ENCODE results near the gene UPP1.
A peak's percentile ranks its signal among the peaks of the same experiment; 100 is the strongest.

UPP1 gene

DNA sequence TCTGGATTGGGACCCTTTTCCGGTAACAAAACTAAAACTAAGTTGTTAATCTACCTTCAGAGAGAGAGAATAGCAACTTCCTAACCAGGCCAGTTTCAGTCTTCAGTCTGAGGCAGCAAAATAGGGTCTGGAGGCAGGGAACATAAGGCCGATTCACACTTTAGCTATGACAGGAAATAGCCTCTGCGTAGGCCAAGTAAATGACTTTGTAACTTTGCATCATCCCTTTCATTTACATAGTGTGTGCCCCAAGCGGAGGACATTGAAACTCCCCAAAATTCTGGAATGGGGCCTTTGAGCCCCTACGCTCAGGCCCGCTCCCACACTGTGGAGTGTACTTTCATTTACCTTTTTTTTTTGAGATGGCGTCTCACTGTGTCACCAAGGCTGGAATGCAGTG is 1.7 kb upstream of the UPP1 start:
- DNase-seq: no peak

DNA sequence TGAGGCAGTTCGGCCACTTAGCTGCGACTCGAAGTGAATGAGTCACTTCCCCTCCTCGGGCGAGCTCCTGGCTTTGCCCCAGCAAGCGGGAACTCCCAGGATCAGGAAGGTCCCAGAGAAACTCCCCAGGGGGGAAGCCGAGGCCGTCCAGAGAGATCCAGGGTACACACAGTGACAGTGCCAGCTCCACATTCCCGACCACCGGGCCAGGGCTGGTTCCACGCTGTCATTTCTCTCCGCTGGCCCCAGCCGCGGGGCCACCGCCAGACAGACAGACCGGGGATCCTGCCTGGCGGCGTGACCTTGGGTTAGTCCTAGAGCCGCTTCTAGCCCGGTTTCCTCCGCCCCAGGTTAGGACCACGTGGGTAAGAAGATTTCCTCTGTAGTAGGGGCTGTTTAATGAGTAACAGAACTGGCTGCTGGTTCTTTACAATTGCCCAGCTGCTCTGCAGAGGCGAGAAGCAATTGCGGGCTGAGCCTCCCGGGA is 463 bp upstream of the UPP1 start:
- no peak for DNase-seq

DNA sequence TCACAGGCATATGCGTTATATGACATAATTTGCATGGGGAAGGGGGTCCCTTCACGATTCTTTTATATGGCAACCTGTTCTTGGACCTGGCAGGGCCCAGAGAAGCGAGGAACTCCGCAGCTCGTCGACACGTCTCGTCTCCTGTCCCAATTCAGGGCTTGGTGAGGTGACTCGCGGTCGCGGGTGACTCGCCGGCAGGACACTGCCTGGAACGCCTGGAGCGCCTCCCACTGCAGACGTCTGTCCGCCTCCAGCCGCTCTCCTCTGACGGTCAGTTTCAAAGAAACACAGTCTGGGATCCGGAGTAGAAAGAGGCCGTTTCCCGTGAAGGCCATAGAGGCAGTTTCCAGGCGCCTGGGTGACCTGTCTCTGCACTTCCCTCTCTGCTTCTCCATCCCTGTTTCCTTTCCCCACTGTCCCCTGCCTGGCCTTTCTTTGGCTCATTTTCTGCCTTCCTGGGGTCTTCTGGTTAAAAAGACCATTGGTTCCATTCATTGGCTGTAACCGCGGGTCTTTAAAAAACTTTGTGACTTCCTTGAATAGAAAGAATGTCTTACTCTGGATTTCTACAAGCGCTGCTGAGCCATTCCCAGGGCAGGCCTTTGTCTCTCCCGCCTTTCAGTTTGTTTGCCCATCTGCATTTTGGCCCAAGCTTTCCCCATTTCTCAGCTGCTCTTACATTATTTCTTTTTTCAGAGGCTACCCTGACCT is 1.2 kb downstream of the UPP1 start:
- no peak for DNase-seq

DNA sequence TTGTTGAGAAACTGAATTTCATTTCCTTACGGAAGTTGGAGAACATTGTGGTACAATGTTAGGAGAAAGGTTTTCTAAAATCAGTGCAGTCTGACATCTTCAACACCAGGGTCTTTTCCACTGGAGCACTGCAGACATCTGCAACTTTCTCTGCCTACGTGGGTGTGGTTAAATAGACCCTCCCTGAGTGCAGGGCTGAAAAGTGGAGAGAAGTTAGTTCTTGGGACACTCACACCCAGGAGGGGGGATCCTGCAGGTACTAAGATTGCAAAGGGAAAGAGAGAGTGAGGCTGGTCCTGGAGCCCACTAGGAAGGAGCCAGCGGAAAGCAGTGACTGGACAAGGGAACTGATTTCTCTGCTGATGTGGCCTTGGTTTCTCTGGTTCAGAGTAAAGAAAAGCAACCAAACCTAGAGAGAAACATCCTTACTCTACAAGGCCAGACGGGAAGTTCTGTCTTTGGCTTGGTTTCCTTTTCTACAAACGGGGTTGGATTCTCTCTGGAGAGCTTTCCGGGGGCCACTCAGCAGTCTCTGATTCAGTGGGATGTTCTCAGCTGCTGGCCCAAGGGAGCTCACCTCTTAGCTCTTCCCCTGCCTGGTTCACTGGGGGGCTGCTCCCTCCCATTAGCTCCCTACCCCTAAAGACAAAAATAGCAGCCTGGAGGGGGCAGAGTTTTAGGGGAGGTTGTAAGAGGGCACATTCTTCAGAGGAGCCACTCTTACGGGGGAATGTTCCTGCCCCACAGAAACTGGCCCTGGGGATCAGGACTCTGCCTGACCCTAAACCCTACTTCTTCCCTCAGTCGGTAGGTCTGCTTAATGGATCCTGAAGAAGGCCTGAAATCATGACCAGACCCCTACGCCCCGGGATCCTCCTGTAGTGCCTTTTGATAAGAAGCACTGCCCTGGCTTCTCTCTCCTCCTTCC is 2.7 kb downstream of the UPP1 start:
- DNase-seq: no peak

DNA sequence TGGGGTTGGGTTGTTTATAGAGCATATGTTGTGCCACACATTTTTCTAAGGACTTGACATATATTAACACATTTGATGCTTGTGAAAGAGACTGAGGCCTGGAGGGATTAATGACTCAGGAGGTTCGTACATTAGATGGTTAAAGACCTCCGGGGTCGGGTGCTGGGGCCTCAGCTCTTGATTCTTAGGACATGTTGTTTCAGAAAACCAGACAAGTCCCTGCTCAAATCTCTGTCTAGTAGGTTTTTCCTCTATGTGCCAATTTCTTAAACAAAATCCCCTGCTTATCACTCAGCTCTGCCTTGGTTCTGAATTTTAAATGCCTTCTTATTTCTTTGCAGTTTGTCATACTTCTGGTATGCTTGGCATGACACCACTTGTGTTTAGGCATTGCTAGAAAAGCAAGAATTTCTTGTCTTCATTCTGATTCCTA is 5.8 kb downstream of the UPP1 start:
- no peak for DNase-seq

DNA sequence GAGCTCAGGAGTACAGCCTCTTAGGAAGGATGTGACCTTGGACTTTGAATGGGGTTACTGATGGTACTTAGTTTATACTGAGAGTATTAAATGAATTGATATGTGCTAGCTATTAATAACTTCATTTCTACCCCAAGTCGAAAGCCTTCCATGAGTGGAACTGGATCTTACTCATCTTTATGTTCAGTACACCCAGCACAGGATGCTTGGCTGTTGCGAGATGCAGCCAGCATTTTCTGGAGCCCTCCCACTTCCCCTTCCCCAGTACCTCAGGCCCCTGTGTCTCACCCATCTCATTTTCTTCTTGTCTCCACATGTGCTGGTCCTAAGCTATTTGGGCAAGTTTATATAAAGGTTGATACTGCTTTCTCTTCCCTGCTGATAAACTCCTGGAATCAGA is 7.2 kb downstream of the UPP1 start:
- no peak for DNase-seq

DNA sequence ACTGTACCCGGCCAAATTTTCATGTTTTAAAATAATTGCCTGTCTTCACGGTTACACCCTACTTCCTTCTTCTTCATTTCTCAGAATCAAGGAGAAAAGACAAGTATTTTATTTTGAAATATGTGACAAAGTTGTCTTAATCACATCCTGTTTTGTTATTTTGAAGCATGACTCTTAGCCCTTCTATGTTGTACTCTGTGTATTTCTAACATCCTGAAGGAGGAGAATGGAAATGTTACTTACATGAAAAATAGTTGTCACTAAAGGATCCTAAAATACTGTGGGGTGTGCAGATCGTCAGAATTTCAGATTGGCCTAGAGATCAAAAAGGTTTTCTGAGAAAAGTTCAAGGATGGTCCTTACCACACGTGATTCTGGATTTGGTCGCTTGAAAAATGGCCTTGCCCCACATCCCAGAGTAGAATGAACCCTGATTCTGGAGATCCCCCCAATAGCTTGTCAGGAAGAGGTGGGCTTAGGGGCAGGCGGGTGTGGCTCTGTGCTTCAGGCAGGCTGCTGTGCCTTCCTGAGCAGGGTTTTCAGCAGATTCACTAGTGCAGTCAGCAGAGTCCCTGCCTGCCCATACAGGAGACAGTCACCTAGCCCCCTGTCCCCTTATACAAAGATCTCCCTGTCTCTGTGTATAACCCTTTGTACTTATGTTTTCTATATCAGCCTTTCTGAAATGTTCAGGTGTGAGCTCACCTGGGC is 8.6 kb downstream of the UPP1 start:
- DNase-seq: no peak

DNA sequence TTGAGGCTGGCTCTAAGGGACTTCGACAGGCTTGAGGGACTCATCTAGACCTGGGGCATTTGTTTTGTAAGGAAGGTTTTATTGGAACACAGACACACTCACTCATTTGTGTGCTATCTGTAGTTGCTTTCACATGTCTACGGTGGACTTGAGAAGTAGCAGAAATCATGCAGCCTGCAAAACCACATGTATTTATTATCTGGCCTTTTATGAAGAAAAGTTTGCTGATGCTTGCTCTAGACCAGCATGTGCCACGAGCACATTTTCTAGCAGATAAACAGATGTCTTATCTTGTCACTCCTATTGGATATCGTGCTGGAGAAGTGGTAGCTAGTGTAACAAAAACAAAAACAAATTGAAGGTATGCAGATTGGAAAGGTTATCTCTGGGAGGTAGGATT is 9.8 kb downstream of the UPP1 start:
- no peak for DNase-seq

DNA sequence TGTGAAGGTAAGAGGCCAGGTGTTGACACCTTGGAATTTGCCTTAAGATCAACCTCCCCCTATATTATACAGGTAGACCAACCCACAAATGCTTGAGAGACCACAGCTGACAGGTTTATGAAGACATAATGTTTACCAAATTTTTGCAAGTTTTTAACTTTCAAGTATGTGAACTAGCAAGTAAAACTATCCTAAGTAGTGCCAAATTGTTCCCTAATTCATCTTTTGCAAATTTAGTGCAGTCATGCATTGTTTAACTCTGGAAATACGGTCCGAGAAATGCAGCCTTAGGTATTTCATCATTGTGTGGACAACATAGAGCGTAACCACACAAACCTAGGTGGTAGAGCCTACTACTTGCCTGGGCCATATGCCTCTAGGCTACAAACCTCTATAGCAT is 10.7 kb downstream of the UPP1 start:
- no peak for DNase-seq

DNA sequence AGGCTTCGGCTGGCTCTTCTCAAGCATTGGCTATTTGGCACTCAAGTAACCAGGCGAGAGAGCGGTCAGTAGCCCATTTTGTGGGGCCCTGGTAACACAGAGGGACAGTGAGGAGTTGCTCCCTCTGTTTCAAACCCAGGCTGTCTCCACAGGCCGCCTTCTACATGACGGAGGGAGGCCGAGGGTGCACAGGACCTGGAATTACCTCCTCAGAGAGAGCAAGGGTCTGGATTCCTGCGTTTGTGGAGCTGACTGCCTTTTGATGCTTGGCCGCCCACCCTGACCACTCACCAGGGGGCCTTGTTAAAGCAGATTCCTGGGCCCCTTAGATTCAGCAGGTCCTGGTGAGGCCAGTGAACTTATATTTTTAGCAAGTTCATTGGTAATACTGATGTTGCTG is 12.3 kb downstream of the UPP1 start:
- no peak for DNase-seq

DNA sequence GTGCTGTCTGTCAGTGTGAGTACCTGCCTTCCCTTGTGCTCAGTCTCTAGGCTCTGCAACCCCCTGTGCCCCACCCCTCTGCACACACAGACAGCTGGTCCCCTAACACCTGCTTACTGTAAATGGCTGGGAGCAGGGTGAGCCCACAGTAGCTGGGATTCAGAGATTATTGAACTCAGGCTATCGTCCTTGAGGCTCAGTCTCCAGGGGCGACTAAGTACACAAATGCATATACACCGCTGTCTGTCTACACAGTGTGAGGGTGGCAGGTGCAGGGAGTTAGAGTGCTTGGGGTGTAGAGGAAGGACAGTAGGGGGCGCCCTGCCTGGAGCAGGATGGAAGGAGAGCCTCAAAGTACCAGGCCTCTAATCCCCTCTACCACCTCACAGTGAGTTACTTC is 12.9 kb downstream of the UPP1 start:
- no peak for DNase-seq

DNA sequence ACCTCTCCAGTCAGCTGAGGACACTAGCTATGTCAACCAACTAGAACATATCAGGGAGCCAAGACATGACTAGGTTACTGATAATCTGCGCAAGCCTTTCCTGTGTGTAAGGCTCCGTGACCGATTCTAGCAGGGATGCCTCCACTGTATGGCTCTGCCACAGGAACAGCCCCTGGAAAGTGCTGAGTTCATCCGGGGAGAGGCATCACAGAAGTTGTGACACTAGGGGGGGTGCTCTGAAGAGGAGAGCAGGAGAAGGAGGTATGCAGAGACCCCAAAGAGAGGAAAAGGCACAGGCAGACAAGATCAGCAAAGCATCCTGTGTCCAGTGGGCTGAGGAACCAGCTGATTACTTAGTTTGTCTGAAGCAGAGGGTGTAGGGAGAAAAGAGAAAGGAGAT is 13.5 kb downstream of the UPP1 start:
- no peak for DNase-seq

DNA sequence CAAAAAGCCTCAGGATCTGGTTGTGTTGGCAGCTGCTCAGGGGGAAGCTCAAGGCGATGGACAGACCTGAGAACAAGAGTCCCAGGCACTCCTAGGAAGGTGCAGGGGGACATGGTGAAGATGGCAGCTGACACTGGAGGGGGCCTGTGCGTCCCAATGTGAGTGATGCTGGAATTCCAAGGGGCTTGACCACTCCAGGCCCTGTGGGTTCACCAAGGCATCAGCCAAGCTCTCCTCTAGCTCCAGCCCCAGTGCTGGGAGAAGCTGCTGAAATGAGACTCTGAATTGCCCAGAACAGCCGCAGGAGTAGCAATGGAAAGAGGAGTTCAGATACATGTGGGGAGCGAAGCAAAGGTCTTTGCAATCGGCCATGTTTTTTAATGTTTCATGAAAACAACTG is 16.0 kb downstream of the UPP1 start:
- no peak for DNase-seq

DNA sequence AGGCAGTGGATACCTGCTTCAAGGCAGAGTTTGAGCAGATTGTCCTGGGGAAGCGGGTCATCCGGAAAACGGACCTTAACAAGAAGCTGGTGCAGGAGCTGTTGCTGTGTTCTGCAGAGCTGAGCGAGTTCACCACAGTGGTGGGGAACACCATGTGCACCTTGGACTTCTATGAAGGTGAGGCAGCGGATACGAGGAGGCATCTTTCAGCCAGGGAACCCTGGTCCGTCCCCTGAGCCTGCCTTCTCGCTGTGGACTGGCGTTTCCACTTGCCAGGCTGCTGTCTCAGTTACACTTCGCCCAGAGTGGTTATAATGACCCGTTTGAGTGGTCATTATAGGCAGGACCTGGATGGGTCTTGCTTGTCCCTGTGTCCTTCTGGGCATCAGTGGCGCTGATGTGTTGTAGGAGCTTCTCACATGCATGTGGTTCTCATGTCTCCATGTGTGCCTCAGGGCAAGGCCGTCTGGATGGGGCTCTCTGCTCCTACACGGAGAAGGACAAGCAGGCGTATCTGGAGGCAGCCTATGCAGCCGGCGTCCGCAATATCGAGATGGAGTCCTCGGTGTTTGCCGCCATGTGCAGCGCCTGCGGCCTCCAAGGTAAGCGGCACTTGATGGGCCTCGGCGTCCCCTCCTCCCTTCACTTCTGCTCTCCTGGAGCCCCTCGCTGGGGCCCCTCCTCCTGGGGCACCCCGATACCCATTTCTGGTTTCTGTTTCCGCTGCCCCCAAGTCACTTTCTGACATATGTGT is 18.0 kb downstream of the UPP1 start:
- no peak for DNase-seq

DNA sequence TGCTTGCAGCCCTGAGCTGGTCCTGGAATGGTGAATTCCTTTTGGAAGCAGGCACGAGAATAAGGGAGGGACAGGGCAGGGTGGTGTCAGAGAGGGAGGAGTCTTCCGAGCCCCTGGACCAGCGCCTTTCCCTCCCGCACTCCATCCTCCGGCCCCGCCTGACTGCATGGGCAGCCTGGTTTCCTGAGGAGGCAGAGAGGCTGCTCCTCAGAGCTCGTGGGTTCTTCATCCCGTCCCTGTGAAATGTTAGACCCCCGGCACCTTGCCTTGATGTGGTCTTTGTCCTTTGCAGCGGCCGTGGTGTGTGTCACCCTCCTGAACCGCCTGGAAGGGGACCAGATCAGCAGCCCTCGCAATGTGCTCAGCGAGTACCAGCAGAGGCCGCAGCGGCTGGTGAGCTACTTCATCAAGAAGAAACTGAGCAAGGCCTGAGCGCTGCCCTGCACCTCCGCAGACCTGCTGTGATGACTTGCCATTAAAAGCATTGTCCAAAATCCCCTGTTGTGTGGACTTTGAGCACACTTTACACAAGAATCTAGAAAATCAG is 18.9 kb downstream of the UPP1 start:
- no peak for DNase-seq

DNA sequence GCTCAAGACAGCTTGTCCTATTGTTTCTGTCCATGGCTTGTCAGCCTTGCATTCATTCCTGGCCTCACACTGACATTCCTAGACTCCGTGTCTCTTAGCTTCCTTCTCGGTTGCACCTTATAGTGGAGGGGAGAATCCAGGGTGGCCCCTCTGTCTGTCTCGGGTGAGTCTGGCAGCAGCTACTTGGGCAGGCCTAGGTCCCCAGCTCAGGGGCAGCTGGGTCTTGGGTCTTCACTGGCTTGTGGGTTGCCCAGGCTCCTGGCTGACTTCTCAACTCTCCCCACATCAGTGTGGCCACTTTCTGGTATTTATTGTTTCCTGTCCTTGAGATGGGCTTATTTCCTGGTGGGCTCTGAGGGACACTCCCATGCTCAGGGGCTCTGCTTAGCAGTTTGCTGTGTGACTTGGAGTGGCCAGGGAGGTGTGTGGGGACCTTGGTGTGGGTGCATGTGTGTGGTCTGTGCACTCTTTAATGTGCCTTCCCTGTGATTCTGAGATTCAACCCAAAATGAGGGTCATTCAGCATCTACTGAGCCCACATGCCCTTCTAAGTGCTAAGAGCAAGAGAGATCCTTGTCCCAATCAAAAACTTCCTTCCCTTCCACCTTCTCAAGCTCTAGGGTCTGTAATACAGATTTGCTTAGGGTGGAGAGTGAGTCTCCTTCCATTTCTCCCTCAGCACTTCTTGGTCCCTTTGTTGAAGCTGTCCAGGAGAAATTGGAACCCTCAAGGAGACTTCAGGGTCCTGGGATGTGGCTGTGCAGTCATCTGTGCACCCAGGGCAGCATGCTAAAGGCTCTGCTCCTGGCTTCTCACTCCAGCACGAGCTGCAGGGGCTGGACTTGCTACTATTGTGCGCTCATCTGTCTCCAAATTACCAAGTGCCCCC is 20.1 kb downstream of the UPP1 start:
- DNase-seq: no peak

DNA sequence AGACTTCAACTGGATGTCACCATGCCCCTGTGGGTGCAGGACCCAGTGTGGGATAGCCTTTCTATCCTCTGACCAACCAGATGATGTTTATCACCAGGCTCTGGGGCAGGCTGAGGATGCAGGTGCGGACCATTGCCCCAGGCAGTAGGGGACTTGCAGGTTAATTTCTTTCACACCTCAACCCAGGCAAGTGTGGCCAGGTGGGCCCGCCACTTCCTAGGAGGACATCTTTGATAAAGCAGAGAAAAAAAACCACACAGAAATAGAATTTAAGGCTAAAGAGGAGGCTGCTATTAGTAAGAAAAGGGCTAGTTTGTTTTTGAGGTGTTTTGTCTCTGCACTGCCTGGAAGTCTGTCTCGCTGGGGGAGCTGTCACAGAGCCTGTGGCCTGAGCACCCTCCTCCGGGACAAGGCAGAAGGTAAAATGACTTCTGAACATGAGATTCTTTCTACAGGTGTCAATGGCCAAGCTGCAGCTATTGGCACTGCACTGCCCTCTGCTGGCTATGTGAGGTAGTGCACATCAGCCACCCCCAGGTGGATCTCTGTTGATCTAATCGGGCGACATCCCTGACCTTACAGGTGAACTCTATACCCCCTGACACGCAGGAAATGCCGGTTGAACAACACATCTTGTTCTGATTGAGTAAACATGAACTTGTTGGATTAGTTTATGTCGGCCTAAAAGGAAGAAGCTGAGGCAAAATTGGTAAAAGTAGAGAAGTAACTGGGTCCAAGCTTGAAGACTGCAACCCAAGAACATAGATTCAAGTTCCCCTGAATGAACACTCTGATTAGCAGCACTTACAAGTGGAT is 21.0 kb downstream of the UPP1 start:
- DNase-seq: peak; percentile 59

DNA sequence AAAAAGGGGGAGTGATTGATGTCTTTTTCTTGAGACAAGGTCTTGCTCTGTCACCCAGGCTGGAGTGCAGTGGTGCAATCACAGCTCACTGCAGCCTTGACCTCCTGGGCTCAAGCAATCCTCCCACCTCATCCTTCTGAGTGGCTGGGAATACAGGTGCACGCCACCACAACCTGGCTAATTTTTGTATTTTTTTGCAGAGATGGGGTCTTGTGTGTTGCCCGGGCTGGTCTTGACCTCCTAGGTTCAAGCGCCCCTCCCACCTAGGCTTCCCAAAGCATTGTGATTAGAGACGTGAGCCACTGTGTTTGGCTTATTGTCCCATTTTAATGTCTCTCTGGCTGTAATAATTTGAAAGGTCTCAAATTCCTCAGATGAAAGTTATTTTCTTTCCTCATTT is 21.8 kb downstream of the UPP1 start:
- DNase-seq: no peak

DNA sequence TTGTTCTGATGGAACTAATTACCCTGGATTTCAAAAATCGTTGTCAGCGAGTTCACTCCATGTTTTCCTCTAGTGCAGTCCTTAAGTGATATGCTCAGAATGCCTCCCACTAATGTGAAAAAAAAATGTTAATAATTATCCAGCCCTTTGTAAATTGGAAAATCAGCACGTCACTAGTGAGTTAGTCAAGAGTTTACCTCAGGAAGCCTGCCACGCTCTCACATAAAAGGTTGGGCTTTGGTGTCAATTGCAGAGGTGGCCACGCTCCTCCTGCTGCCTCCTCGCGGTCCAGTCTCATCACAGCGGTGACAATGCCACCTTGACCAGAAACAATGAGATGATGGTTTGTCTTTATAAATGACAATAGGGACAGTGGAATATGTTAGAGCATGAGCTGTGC is 22.5 kb downstream of the UPP1 start:
- DNase-seq: no peak

DNA sequence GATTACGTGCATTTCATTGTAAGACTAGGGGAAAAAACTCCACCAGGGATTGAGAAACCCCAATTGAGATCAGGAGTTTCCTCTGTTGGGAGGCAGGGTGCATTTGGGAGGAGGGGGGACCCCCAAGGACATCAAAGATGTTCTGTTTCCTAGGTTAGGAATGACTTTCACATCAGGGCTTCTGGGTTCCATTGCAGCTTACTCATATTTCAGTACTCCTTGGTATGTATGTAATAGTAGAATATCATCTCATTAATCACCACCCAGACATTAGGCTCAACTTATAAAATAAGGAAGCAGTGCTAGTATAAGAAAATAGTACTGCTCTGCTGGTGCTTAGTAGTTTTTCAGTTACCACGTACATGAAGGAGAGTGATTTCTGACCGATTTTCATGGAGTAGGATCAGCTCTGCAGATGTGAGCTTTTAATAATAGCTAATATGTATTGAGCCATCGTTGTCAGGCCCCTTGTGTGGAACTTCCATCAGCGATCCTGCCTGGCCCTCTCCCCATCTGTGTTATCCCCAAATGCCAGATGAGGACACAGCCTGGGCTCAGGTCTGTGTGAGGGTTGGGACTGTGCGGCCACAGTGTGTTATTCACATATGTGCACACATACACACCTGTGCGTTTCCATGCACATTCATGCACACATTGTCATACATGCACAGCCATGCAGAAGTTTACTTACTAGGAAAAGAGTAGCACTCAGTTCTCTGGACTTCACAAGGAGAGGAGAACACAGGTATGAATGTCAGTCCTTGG is 23.5 kb downstream of the UPP1 start:
- DNase-seq: no peak
